ENCODE measurements around the gene CHTOP.
"Not testable (repeated sequence)": the region's sequence is repeated elsewhere in the genome, so short reads cannot be mapped to it uniquely, and the experiment has no call there.

CHTOP gene

DNA sequence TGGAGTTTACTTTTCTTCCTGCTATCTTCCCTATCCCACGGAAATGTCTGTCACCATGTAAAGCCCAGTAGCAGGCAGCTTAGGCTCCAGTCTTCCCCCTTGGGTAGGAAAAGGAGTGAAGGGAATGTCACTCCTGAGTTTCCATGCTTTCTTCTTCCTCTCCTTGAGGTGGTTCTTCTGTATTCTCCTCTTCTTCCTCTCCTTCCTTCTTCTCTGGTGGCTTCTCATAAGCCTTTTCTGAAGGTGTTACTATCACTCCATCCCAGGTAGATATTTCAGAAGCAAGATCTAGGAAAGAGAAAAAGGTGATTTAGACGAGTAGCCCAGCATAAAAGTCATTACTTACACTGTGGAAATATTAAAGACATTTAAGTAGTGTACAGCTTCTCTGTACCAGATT, 28.4 kb downstream of the CHTOP start:
- H3K9ac ChIP-seq (ENCODE audit: low read depth, low read length) = no peak overlapping the region
- H3K27ac ChIP-seq (ENCODE audit: low read depth, low read length) = no peak overlapping the region
- no peaks in the 10 kb centered on the region for H3K9me3 ChIP-seq (ENCODE audit: control insufficient read depth, insufficient read depth, low read length)
- no peak overlapping the region for H3K4me3 ChIP-seq (ENCODE audit: low read depth, low read length)
- peaks cover 72% of the 10 kb centered on the region for H3K36me3 ChIP-seq (ENCODE audit: control insufficient read depth, insufficient read depth, low read length)
- H3K4me1 ChIP-seq (ENCODE audit: control insufficient read depth, insufficient read depth, low read length) = peaks cover 5% of the 10 kb centered on the region
- H3K27me3 ChIP-seq (ENCODE audit: control insufficient read depth, insufficient read depth, low read length) = no peaks in the 10 kb centered on the region

DNA sequence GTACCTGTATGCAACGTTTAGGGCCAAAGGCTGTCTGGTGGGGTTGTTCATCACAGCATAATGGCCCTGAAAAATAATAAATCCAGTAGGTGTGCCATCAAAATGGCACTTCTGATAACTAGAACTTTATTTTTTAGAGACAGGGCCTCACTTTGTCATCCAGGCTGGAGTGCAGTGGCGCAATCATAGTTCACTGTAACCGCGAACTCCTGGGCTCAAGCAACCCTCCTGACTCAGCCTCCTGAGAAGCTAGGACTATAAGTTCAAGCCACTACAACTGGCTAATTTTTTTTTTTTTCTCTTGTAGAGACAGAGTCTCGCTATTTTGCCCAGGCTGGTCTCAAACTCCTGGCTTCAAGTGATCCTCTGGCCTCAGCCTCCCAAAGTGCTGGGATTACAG, 29.3 kb downstream of the CHTOP start:
- Histone ChIP-seq H3K27me3 (ENCODE audit: control insufficient read depth, insufficient read depth, low read length) (no peaks in the 10 kb centered on the region), H3K27ac (ENCODE audit: low read depth, low read length) (no peak overlapping the region), H3K4me3 (ENCODE audit: low read depth, low read length) (no peak overlapping the region), H3K4me1 (ENCODE audit: control insufficient read depth, insufficient read depth, low read length) (peaks cover 5% of the 10 kb centered on the region), H3K9me3 (ENCODE audit: control insufficient read depth, insufficient read depth, low read length) (no peaks in the 10 kb centered on the region), H3K9ac (ENCODE audit: low read depth, low read length) (no peak overlapping the region), H3K36me3 (ENCODE audit: control insufficient read depth, insufficient read depth, low read length) (peaks cover 81% of the 10 kb centered on the region)

DNA sequence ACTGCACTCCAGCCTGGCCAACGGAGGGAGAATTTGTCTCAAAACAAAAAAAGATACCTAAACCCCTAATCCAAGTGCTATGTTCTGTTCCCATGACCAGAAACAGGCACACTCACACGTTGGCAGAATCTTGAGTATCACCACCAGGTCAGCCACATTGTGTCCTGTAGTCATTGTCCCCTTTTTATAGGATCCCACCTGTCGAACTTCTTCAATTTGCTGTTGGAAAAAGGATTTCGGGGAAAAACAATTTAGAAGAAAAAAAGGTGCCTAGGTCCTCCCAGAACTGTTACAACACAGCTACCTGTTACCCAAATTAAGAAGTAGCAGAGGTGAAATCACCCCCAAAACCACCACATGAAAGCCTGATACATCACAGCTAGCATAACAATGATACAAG, 33.6 kb downstream of the CHTOP start:
- H3K36me3 ChIP-seq (ENCODE audit: control insufficient read depth, insufficient read depth, low read length) = peaks cover 76% of the 10 kb centered on the region
- no peaks in the 10 kb centered on the region for H3K9me3 ChIP-seq (ENCODE audit: control insufficient read depth, insufficient read depth, low read length)
- no peak overlapping the region for H3K9ac ChIP-seq (ENCODE audit: low read depth, low read length)
- H3K27ac ChIP-seq (ENCODE audit: low read depth, low read length) = no peak overlapping the region
- peaks cover 4% of the 10 kb centered on the region; the same call in 1 of the 2 replicates for H3K4me1 ChIP-seq (ENCODE audit: control insufficient read depth, insufficient read depth, low read length)
- no peak overlapping the region for H3K4me3 ChIP-seq (ENCODE audit: low read depth, low read length)
- H3K27me3 ChIP-seq (ENCODE audit: control insufficient read depth, insufficient read depth, low read length) = no peaks in the 10 kb centered on the region

DNA sequence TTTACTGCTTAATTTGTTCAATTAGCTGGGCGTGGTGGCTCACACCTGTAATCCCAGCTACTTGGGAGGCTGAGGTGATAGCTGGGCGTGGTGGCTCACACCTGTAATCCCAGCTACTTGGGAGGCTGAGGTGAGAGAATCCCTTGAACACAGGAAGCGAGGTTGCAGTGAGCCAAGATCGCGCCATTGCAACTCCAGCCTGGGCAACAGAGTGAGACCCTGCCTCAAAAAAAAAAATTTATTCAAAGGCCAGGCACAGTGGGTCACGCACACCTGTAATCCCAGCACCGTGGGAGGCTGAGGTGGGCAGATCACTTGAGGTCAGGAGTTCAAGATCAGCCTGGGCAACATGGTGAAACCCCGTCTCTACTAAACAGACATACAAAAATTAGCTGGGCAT, 34.8 kb downstream of the CHTOP start:
- H3K9ac ChIP-seq (ENCODE audit: low read depth, low read length); H3K27ac ChIP-seq (ENCODE audit: low read depth, low read length); H3K4me1 ChIP-seq (ENCODE audit: control insufficient read depth, insufficient read depth, low read length); H3K9me3 ChIP-seq (ENCODE audit: control insufficient read depth, insufficient read depth, low read length); H3K27me3 ChIP-seq (ENCODE audit: control insufficient read depth, insufficient read depth, low read length); H3K4me3 ChIP-seq (ENCODE audit: low read depth, low read length): not testable (repeated sequence)
- H3K36me3 ChIP-seq (ENCODE audit: control insufficient read depth, insufficient read depth, low read length) = peaks cover 64% of the 10 kb centered on the region

DNA sequence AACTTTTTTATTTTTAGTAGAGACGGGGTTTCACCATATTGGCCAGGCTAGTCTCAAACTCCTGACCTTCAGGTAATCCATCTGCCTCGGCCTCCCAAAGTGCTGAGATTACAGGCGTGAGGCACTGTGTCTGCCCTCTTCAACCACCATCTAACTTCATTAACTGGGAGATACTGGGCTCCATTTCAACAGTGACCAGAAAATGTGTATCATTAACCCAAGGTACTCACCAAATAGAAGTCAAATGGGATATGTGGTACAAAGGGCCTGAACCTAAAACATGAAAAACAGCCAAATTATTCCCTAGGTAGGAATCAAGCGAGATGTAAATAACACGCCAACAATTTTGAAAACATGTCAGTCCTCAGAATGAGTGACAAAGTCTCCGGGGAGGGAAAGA, 35.7 kb downstream of the CHTOP start:
- no peaks in the 10 kb centered on the region for H3K9me3 ChIP-seq (ENCODE audit: control insufficient read depth, insufficient read depth, low read length)
- peaks cover 4% of the 10 kb centered on the region; the same call in 1 of the 2 replicates for H3K4me1 ChIP-seq (ENCODE audit: control insufficient read depth, insufficient read depth, low read length)
- no peak overlapping the region for H3K27ac ChIP-seq (ENCODE audit: low read depth, low read length)

DNA sequence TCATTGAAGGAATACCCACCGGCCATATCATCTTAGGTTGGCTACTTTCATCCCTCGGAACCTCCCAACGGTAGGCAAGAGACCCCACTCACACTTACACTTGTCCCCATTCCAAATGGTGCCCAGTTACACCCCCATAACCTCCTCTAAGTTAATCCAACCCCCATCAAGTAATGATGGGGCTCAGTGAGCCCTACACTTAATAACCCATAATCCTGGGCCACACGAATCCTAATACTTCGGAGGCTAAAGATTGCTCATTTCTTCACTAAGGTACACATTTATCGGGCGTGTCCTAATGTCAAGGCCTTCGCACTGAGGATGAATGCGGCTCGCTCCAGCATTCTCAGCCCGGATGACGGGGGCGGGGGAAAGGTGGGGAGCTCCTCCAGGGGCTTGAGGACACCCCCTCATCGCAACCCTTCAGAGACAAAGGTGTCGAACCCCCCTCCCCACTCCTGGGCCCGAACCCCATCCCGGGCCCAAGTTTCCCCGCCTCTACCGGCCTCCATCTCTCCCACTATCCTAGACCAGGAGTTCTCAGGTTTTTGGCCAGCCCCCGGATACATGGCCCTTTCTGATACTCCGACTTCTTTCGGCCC, 36.5 kb downstream of the CHTOP start:
- Histone ChIP-seq H3K4me3 (ENCODE audit: low read depth, low read length) (peak overlapping the region; percentile 78), H3K9ac (ENCODE audit: low read depth, low read length) (peak overlapping the region; percentile 93), H3K4me1 (ENCODE audit: control insufficient read depth, insufficient read depth, low read length) (peaks cover 4% of the 10 kb centered on the region; the same call in 1 of the 2 replicates), H3K36me3 (ENCODE audit: control insufficient read depth, insufficient read depth, low read length) (peaks cover 47% of the 10 kb centered on the region), H3K9me3 (ENCODE audit: control insufficient read depth, insufficient read depth, low read length) (no peaks in the 10 kb centered on the region), H3K27ac (ENCODE audit: low read depth, low read length) (peak overlapping the region; percentile 86), H3K27me3 (ENCODE audit: control insufficient read depth, insufficient read depth, low read length) (no peaks in the 10 kb centered on the region)

More for the DNA sequence above, 35.7 kb downstream of the CHTOP start:
- no peaks in the 10 kb centered on the region for H3K27me3 ChIP-seq (ENCODE audit: control insufficient read depth, insufficient read depth, low read length)
- peaks cover 54% of the 10 kb centered on the region for H3K36me3 ChIP-seq (ENCODE audit: control insufficient read depth, insufficient read depth, low read length)
- H3K4me3 ChIP-seq (ENCODE audit: low read depth, low read length) = peak overlapping the region; percentile 78
- 0 out of 2 replicates have a peak overlapping the region, but pooled peaks have one; percentile 93 for H3K9ac ChIP-seq (ENCODE audit: low read depth, low read length)

DNA sequence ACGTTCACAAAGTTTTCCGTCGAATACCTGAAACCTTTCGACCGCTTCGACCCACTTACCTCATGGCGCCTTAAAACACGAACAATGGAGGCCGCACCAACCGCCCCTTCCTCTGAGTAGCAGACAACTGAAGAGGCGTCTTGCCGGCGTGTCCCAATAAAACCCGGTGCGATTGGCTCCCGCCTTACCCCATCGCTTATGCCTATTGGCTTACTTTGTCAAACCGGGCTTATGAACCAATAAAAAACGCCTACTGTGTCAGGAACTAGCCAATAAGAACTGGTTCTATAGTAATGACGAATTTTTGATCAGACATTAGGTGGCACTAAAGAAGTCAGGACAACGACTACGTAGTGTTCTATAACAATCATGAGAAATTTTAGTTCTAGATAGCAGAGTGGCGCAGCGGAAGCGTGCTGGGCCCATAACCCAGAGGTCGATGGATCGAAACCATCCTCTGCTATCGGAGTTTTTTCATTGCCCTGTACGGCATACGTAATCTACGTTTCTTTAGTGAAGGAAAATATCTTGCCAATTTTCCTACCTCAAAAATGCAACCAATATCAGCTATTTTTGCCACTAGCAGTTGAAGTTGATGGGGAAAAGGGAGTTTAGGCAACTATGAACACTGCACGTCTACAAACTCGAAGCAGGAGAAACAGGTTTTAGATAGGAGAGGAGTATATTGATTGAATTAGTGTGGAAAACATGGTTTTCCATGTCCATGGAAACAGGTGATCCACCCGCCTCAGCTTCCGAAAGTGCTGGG, 37.2 kb downstream of the CHTOP start, which contains the start of gene ILF2:
Gene ILF2 (minus strand): TSS at position 135 of the 769 bp plus-strand sequence. CDS start 71 bp downstream, at position 64.
- Histone ChIP-seq H3K27ac (ENCODE audit: low read depth, low read length) (peak within 1 kb of the TSS; percentile 86), H3K9me3 (ENCODE audit: control insufficient read depth, insufficient read depth, low read length) (no peaks in the 10 kb centered on the region), H3K4me3 (ENCODE audit: low read depth, low read length) (peak within 1 kb of the TSS; percentile 85), H3K4me1 (ENCODE audit: control insufficient read depth, insufficient read depth, low read length) (peaks cover 4% of the 10 kb centered on the region; the same call in 1 of the 2 replicates), H3K27me3 (ENCODE audit: control insufficient read depth, insufficient read depth, low read length) (no peaks in the 10 kb centered on the region), H3K9ac (ENCODE audit: low read depth, low read length) (peak within 1 kb of the TSS; percentile 93), H3K36me3 (ENCODE audit: control insufficient read depth, insufficient read depth, low read length) (peaks cover 40% of the 10 kb centered on the region)

DNA sequence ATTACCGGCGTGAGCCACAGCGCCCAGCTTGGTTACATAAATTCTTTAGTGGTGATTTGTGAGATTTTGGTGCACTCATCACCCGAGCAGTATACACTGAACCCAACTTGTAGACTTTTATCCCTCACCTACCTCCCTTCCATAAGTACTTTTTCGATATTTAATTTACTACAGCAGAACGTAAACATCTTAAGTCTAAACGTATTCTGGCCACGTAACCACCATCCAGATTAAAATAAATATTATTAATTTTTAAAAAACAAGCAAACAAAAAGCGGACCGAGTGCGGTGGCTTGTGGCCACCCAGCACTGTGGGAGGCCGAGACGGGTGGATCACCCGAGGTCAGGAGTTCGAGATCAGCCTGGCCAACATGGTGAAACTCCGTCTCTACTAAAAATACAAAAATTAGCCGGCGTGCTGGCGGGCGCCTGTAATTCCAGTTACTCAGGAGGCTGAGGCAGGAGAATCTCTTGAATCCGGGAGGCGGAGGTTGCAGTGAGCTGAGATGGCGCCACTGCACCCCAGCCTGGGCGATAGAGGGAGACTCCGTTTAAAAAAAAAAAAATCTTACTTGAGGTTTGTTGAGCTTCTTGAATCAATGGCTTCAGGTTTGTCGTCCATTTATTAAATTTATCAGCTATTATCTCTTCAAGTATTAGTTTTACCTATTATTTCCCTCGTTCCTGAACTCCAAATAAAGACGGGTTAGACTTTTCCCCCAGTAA, 37.9 kb downstream of the CHTOP start:
- peak overlapping the region; percentile 49 for H3K9ac ChIP-seq (ENCODE audit: low read depth, low read length)
- H3K9me3 ChIP-seq (ENCODE audit: control insufficient read depth, insufficient read depth, low read length); H3K27me3 ChIP-seq (ENCODE audit: control insufficient read depth, insufficient read depth, low read length); H3K4me1 ChIP-seq (ENCODE audit: control insufficient read depth, insufficient read depth, low read length): not testable (repeated sequence)
- peaks cover 32% of the 10 kb centered on the region for H3K36me3 ChIP-seq (ENCODE audit: control insufficient read depth, insufficient read depth, low read length)
- peak overlapping the region; percentile 85 for H3K4me3 ChIP-seq (ENCODE audit: low read depth, low read length)
- H3K27ac ChIP-seq (ENCODE audit: low read depth, low read length) = peak overlapping the region; percentile 83

DNA sequence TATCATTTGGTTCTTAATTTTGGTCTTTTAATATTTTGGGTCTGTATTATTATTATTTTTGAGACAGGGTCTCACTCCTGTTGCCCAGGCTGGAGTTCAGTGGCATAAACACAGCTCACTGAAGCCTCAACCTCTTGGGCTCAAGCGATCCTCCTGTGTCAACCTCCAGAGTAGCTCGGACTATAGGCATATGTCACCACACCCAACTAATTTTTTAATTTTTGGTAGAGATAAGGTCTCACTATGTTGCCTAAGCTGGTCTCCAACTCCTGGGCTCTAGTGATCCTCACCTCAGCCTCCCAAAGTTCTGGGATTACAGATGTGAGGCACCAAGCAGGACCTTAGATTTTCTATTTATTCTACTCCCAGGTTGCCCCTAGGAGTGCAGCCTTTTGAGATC, 39.6 kb downstream of the CHTOP start:
- peaks cover 8% of the 10 kb centered on the region for H3K27me3 ChIP-seq (ENCODE audit: control insufficient read depth, insufficient read depth, low read length)
- H3K4me1 ChIP-seq (ENCODE audit: control insufficient read depth, insufficient read depth, low read length) = peaks cover 7% of the 10 kb centered on the region; the same call in 1 of the 2 replicates
- no peaks in the 10 kb centered on the region for H3K9me3 ChIP-seq (ENCODE audit: control insufficient read depth, insufficient read depth, low read length)
- no peak overlapping the region for H3K4me3 ChIP-seq (ENCODE audit: low read depth, low read length)
- no peak overlapping the region for H3K27ac ChIP-seq (ENCODE audit: low read depth, low read length)
- H3K9ac ChIP-seq (ENCODE audit: low read depth, low read length) = no peak overlapping the region
- peaks cover 15% of the 10 kb centered on the region for H3K36me3 ChIP-seq (ENCODE audit: control insufficient read depth, insufficient read depth, low read length)

DNA sequence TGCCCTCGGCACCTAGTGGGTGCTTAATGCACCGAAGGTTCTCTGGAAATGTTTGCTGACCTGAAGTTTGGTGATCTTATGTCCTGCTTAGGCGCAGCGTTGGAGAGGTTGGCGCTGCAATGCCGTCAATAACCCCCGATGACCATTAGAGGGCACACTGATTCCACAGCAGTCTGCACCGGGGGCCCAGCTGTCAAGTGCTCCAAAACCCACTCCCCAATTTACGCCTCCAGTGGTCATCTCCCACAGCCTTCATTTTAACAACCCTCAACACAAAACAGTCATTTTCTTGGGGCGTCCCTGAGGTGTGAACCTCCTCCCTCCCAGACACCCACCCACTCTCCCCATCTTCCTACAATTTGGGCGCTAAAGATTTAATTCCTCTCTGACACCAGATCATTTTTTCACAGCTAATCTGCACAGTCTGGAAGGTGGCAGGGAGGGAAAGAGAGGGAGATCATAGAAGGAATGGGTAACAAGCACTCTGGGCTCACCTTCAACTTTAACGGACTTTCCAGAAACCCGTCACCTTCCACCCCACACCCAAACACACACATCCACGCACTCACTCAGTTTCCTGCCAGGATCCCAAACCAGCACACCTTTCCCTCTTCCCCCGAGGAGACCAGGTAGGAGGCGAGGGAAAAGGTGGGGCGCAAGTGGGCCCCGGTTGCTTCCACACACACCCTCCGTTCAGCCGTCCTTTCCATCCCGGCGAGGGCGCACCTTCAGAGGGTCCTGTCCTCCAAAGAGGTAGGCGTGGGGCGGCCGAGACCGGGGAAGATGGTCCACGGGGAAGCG, 44.1 kb downstream of the CHTOP start:
- Histone ChIP-seq H3K36me3 (ENCODE audit: control insufficient read depth, insufficient read depth, low read length) (no peaks in the 10 kb centered on the region), H3K9me3 (ENCODE audit: control insufficient read depth, insufficient read depth, low read length) (no peaks in the 10 kb centered on the region), H3K27ac (ENCODE audit: low read depth, low read length) (no peak overlapping the region), H3K9ac (ENCODE audit: low read depth, low read length) (no peak overlapping the region), H3K27me3 (ENCODE audit: control insufficient read depth, insufficient read depth, low read length) (peaks cover 41% of the 10 kb centered on the region), H3K4me1 (ENCODE audit: control insufficient read depth, insufficient read depth, low read length) (peaks cover 7% of the 10 kb centered on the region), H3K4me3 (ENCODE audit: low read depth, low read length) (peak overlapping the region; percentile 66)

Measured in HUES48 (cell line).